Keratinocyte (primary cell): ENCODE results near the gene STAC. TPM values are rescaled to one million over a fixed set of nuclear protein-coding genes. Genes with fewer than 3 reads are reported as not detected.

Source experiments
- DNase-seq: peaks from one replicate; pipeline ENCODE4 v3.0.0-alpha.2; 2011; ENCODE audit warnings: low read depth, missing footprints, low spot score
- FAIRE-seq: peaks from 2 replicates; lab custom pipeline; 2011; peaks lifted over from hg19 to GRCh38; lab: Jason Lieb, UNC
- H2AFZ ChIP-seq: 2 replicates; pipeline ENCODE4 v1.6.0; 2012; ENCODE audit warnings: low read length, control low read depth, inconsistent platforms; ENCODE audit not compliant: control insufficient read depth
- H3K27ac ChIP-seq: 2 replicates; pipeline ENCODE4 v1.5.1; 2011; ENCODE audit warnings: low read length; ENCODE audit not compliant: control insufficient read depth, insufficient read depth
- H3K27me3 ChIP-seq: 3 replicates; pipeline ENCODE4 v1.6.0; 2011; ENCODE audit warnings: low read length; ENCODE audit not compliant: control insufficient read depth, insufficient read depth; ENCODE audit errors: extremely low read depth
- H3K36me3 ChIP-seq, 2 experiments: 2 replicates in 1 of 2; 3 replicates in 1 of 2; pipeline ENCODE4 v1.5.1; 2011; ENCODE audit warnings: low read length in 2 of 2, mild to moderate bottlenecking in 1 of 2; ENCODE audit not compliant: control insufficient read depth in 2 of 2, insufficient read depth in 2 of 2; ENCODE audit errors: extremely low read depth in 1 of 2
- H3K4me1 ChIP-seq: 3 replicates; pipeline ENCODE4 v1.5.1; 2011; ENCODE audit warnings: low read length; ENCODE audit not compliant: control insufficient read depth, insufficient read depth; ENCODE audit errors: extremely low read depth
- H3K4me2 ChIP-seq: 3 replicates; pipeline ENCODE4 v1.6.0; 2011; ENCODE audit warnings: low read depth, low read length; ENCODE audit not compliant: control insufficient read depth, insufficient read depth; ENCODE audit errors: extremely low read depth
- H3K4me3 ChIP-seq, 3 experiments: fragments of 200-600 bp in 1 of 3; sonication (generic) in 1 of 3; 2 replicates in 2 of 3; 3 replicates in 1 of 3; pipeline ENCODE4 v1.5.1; 2011 to 2016; ENCODE audit warnings: low read length in 3 of 3, mild to moderate bottlenecking in 3 of 3, control low read depth in 2 of 3, inconsistent platforms in 1 of 3, low read depth in 1 of 3, mixed read lengths in 1 of 3, mixed run types in 1 of 3, moderate library complexity in 1 of 3; ENCODE audit not compliant: control insufficient read depth in 2 of 3, insufficient read depth in 2 of 3; ENCODE audit errors: extremely low read depth in 1 of 3
- H3K79me2 ChIP-seq: 2 replicates; pipeline ENCODE4 v1.6.0; 2012; ENCODE audit warnings: low read length; ENCODE audit not compliant: control insufficient read depth, insufficient read depth
- H3K9ac ChIP-seq: 3 replicates; pipeline ENCODE4 v1.6.0; 2011; ENCODE audit warnings: low read length; ENCODE audit not compliant: control insufficient read depth, insufficient read depth; ENCODE audit errors: extremely low read depth
- H3K9me1 ChIP-seq: 3 replicates; pipeline ENCODE4 v1.6.0; 2011; ENCODE audit warnings: low read length; ENCODE audit not compliant: control insufficient read depth, insufficient read depth; ENCODE audit errors: extremely low read depth
- H3K9me3 ChIP-seq: 2 replicates; pipeline ENCODE4 v1.5.1; 2012; ENCODE audit warnings: low read depth, low read length; ENCODE audit not compliant: control insufficient read depth
- H4K20me1 ChIP-seq: 3 replicates; pipeline ENCODE4 v1.6.0; 2011; ENCODE audit warnings: low read length; ENCODE audit not compliant: control insufficient read depth, insufficient read depth; ENCODE audit errors: extremely low read depth
- CTCF ChIP-seq, 3 experiments: IDR thresholded peaks in 1 of 3; conservative IDR thresholded peaks in 1 of 3; optimal IDR thresholded peaks in 1 of 3; 2 replicates in 2 of 3; 3 replicates in 1 of 3; pipeline versions ENCODE3 to v1.5.1; 2011; ENCODE audit warnings: low read length in 3 of 3, mild to moderate bottlenecking in 3 of 3, moderate library complexity in 2 of 3, control low read depth in 1 of 3, inconsistent platforms in 1 of 3; ENCODE audit not compliant: insufficient read depth in 2 of 3; ENCODE audit errors: extremely low read depth in 1 of 3
- EZH2 ChIP-seq: IDR thresholded peaks from one replicate; pipeline ENCODE4 v1.6.1; 2012; ENCODE audit warnings: inconsistent platforms, mild to moderate bottlenecking, low read length, moderate library complexity
- dilution Hi-C: fragments of 300-500 bp; cut with MboI; formaldehyde crosslinking; loops from one replicate; pipeline ENCODE4 v1.7.0; 2020; ENCODE audit warnings: low sequenced_read_pairs; ENCODE audit not compliant: extremely low pct_ligation_motif_present
- polyA plus RNA-seq, 5 experiments: library from polyadenylated mRNA; depleted of rRNA in 3 of 5; stranded (reverse) in 3 of 5; stranded (forward) in 1 of 5; unstranded in 1 of 5; fragments of >200 nt; gene quantifications; 1 replicate in 1 of 5; 2 replicates in 3 of 5; 3 replicates in 1 of 5; pipeline versions ENCODE4 v1.2.1 to v1.2.3, GENCODE V29; 2011 to 2012; ENCODE audit warnings: missing spikeins in 2 of 5, low read depth in 1 of 5, low replicate concordance in 1 of 5

Gene STAC
- polyA plus RNA-seq, 1 donor (not counting 4 experiments of a cell fraction or from before 2014, with no cell fraction given), result 7.9 TPM

- DNase-seq, result no peak
- Histone ChIP-seq H3K9me1 (no peaks in the 10 kb centered on the region), H3K79me2 (no peaks in the 10 kb centered on the region), H3K9me3 (no peaks in the 10 kb centered on the region), H4K20me1 (no peaks in the 10 kb centered on the region), H3K36me3 (peaks cover 0 to 2% of the 10 kb centered on the region in 2 experiments), H3K27me3 (no peaks in the 10 kb centered on the region), H3K4me3 (no peak overlapping the region), H3K4me1 (no peaks in the 10 kb centered on the region), H3K27ac (no peak overlapping the region), H3K4me2 (no peak overlapping the region), H3K9ac (no peak overlapping the region), H2AFZ (no peak overlapping the region)
- no peak for FAIRE-seq
- no peak for TF ChIP-seq CTCF (optimal IDR thresholded peaks at IDR 0.05 in 1 of 3, IDR thresholded peaks at IDR 0.05 in 1 of 3, conservative IDR thresholded peaks at IDR 0.05 in 1 of 3; ENCODE audit: extremely low read depth in 1 of 3, insufficient read depth in 2 of 3, low read length in 3 of 3)
- no peak for TF ChIP-seq EZH2
- dilution Hi-C loops, result no loop called here
Observed at GRCh38 chr3:36487616-36488015, 107.3 kb downstream of the STAC start.

GRCh38 chr3:36488077-36488789 is 107.9 kb downstream of the STAC start:
- Histone ChIP-seq H3K27me3 (no peaks in the 10 kb centered on the region), H3K4me3 (no peak overlapping the region), H3K9ac (no peak overlapping the region), H3K4me2 (no peak overlapping the region), H3K9me3 (no peaks in the 10 kb centered on the region), H2AFZ (no peak overlapping the region), H3K27ac (no peak overlapping the region), H3K79me2 (no peaks in the 10 kb centered on the region), H3K36me3 (peaks cover 0 to 2% of the 10 kb centered on the region in 2 experiments), H4K20me1 (no peaks in the 10 kb centered on the region), H3K9me1 (no peaks in the 10 kb centered on the region), H3K4me1 (no peaks in the 10 kb centered on the region)
- no peak for TF ChIP-seq EZH2
- no peak for TF ChIP-seq CTCF (optimal IDR thresholded peaks at IDR 0.05 in 1 of 3, IDR thresholded peaks at IDR 0.05 in 1 of 3, conservative IDR thresholded peaks at IDR 0.05 in 1 of 3; ENCODE audit: extremely low read depth in 1 of 3, insufficient read depth in 2 of 3, low read length in 3 of 3)
- FAIRE-seq, result no peak
- dilution Hi-C loops, result no loop called here
- no peak for DNase-seq
